H1 (cell line): ENCODE measurements around the gene GRP. TPM values are rescaled to one million over a fixed set of nuclear protein-coding genes. Genes with fewer than 3 reads are reported as not detected.

Experiments used
- CTCF ChIA-PET: fragments of 300-600 bp; sonication (Branson Sonifier 250); formaldehyde crosslinking; loops from one replicate; lab custom pipeline; 2021; ENCODE audit not compliant: partially characterized antibody; lab: Charles Lee
- POLR2A ChIA-PET: fragments of 300-600 bp; sonication (Branson Sonifier 250); formaldehyde crosslinking; loops from one replicate; lab custom pipeline; 2021; ENCODE audit warnings: inconsistent platforms; ENCODE audit not compliant: partially characterized antibody; lab: Charles Lee
- DNase-seq, 2 experiments: peaks; one replicate each; pipeline versions ENCODE4 v3.0.0 to v3.0.0-alpha.2; 2010 to 2022; ENCODE audit warnings: low spot score in 2 of 2, low read depth in 1 of 2, mixed read lengths in 1 of 2
- FAIRE-seq: peaks from 2 replicates; lab custom pipeline; 2011; peaks lifted over from hg19 to GRCh38; lab: Jason Lieb, UNC
- H2AFZ ChIP-seq: 2 replicates; pipeline ENCODE4 v1.8.1; 2012; ENCODE audit warnings: low read length, inconsistent platforms
- H2AK5ac ChIP-seq: 2 replicates; pipeline ENCODE4 v1.6.1; 2013; ENCODE audit warnings: low read depth, low read length
- H2BK120ac ChIP-seq: replicated peaks from 2 replicates; pipeline ENCODE3; 2013; ENCODE audit warnings: low read depth, low read length, inconsistent platforms
- H2BK12ac ChIP-seq: 2 replicates; pipeline ENCODE4 v1.6.1; 2013; ENCODE audit warnings: low read depth, low read length
- H2BK15ac ChIP-seq: 2 replicates; pipeline ENCODE4 v1.6.1; 2013; ENCODE audit warnings: low read length
- H2BK20ac ChIP-seq: 2 replicates; pipeline ENCODE4 v1.6.1; 2013; ENCODE audit warnings: low read length
- H2BK5ac ChIP-seq: 2 replicates; pipeline ENCODE4 v1.6.1; 2013; ENCODE audit warnings: low read depth, low read length
- H3K14ac ChIP-seq: 2 replicates; pipeline ENCODE4 v1.6.1; 2013; ENCODE audit warnings: inconsistent platforms; ENCODE audit not compliant: insufficient read length
- H3K18ac ChIP-seq: 2 replicates; pipeline ENCODE4 v1.6.1; 2013; ENCODE audit warnings: low read length; ENCODE audit errors: extremely low read depth
- H3K23ac ChIP-seq: 2 replicates; pipeline ENCODE4 v1.6.1; 2013; ENCODE audit warnings: inconsistent platforms; ENCODE audit not compliant: insufficient read length
- H3K23me2 ChIP-seq: 2 replicates; pipeline ENCODE4 v1.6.1; 2013; ENCODE audit warnings: low read depth, low read length
- H3K27ac ChIP-seq: 2 replicates; pipeline ENCODE4 v1.6.1; 2011; ENCODE audit warnings: low read depth, low read length, inconsistent platforms
- H3K27me3 ChIP-seq, 4 experiments: replicated peaks in 1 of 4; 1 replicate in 1 of 4; 2 replicates in 3 of 4; pipeline versions ENCODE4 v1.6.1 to v1.8.1; 2011 to 2013; ENCODE audit warnings: low read length in 3 of 4, mild to moderate bottlenecking in 3 of 4, inconsistent platforms in 2 of 4, mixed read lengths in 2 of 4, moderate library complexity in 1 of 4; ENCODE audit not compliant: control insufficient read depth in 3 of 4, insufficient read depth in 3 of 4; ENCODE audit errors: extremely low read depth in 1 of 4
- H3K36me3 ChIP-seq, 4 experiments: 2 replicates each; pipeline versions ENCODE4 v1.6.1 to v1.8.1; 2011 to 2013; ENCODE audit warnings: mild to moderate bottlenecking in 4 of 4, low read length in 3 of 4, moderate library complexity in 2 of 4, control low read depth in 1 of 4, inconsistent platforms in 1 of 4; ENCODE audit not compliant: insufficient read depth in 4 of 4, control insufficient read depth in 2 of 4
- H3K4ac ChIP-seq: replicated peaks from 2 replicates; pipeline ENCODE3; 2013; ENCODE audit warnings: low read length, low read depth, mixed read lengths, inconsistent platforms; ENCODE audit not compliant: insufficient read length
- H3K4me1 ChIP-seq, 4 experiments: replicated peaks in 1 of 4; 1 replicate in 1 of 4; 2 replicates in 3 of 4; pipeline versions ENCODE4 v1.6.1 to v1.8.1; 2011 to 2013; ENCODE audit warnings: low read length in 3 of 4, inconsistent platforms in 2 of 4, mixed read lengths in 1 of 4; ENCODE audit not compliant: insufficient read depth in 4 of 4, control insufficient read depth in 3 of 4
- H3K4me2 ChIP-seq, 2 experiments: 2 replicates each; pipeline versions ENCODE4 v1.6.1 to v1.8.1; 2011 to 2013; ENCODE audit warnings: low read depth in 2 of 2, low read length in 2 of 2, control low read depth in 1 of 2, inconsistent platforms in 1 of 2, mild to moderate bottlenecking in 1 of 2; ENCODE audit not compliant: insufficient read depth in 1 of 2
- H3K4me3 ChIP-seq, 4 experiments: fragments of 200-600, 300-600 bp in 1 of 4; sonication (generic), shearing (Covaris generic), sonication (Bioruptor Twin) in 1 of 4; 2 replicates each; pipeline versions ENCODE4 v1.5.1 to v1.8.1; 2011 to 2016; ENCODE audit warnings: low read length in 4 of 4, low read depth in 3 of 4, control low read depth in 2 of 4, inconsistent platforms in 2 of 4, mild to moderate bottlenecking in 2 of 4, mixed read lengths in 1 of 4, moderate library complexity in 1 of 4; ENCODE audit not compliant: insufficient read depth in 2 of 4; ENCODE audit errors: extremely low read depth in 1 of 4
- H3K56ac ChIP-seq: replicated peaks from 2 replicates; pipeline ENCODE3; 2013; ENCODE audit warnings: low read depth, mild to moderate bottlenecking, mixed read lengths, low read length, inconsistent platforms; ENCODE audit not compliant: insufficient read length
- H3K79me1 ChIP-seq: 2 replicates; pipeline ENCODE4 v1.6.1; 2013; ENCODE audit warnings: low read depth, low read length, control low read depth
- H3K79me2 ChIP-seq, 2 experiments: 2 replicates each; pipeline versions ENCODE4 v1.6.1 to v1.8.1; 2012 to 2013; ENCODE audit warnings: low read length in 2 of 2, mild to moderate bottlenecking in 2 of 2, inconsistent platforms in 1 of 2; ENCODE audit not compliant: insufficient read depth in 2 of 2, control insufficient read depth in 1 of 2
- H3K9ac ChIP-seq, 4 experiments: replicated peaks in 1 of 4; 1 replicate in 1 of 4; 2 replicates in 3 of 4; pipeline versions ENCODE4 v1.6.1 to v1.8.1; 2011 to 2013; ENCODE audit warnings: low read depth in 3 of 4, low read length in 3 of 4, control low read depth in 2 of 4, mild to moderate bottlenecking in 2 of 4, moderate library complexity in 2 of 4, inconsistent platforms in 1 of 4; ENCODE audit errors: extremely low read depth in 1 of 4
- H3K9me3 ChIP-seq, 2 experiments: 2 replicates each; pipeline versions ENCODE4 v1.6.1 to v1.8.1; 2012 to 2013; ENCODE audit warnings: mild to moderate bottlenecking in 2 of 2, moderate library complexity in 2 of 2, control low read depth in 1 of 2, inconsistent platforms in 1 of 2, low read depth in 1 of 2, low read length in 1 of 2, mixed read lengths in 1 of 2; ENCODE audit not compliant: insufficient read depth in 2 of 2
- H4K20me1 ChIP-seq, 2 experiments: replicated peaks in 1 of 2; 2 replicates each; pipeline versions ENCODE3 to v1.8.1; 2011 to 2013; ENCODE audit warnings: inconsistent platforms in 2 of 2, low read length in 2 of 2, mild to moderate bottlenecking in 1 of 2; ENCODE audit not compliant: insufficient read depth in 2 of 2, control insufficient read depth in 1 of 2
- H4K5ac ChIP-seq: 2 replicates; pipeline ENCODE4 v1.6.1; 2013; ENCODE audit warnings: low read length, low read depth, mixed read lengths, inconsistent platforms; ENCODE audit not compliant: insufficient read length
- H4K8ac ChIP-seq: 2 replicates; pipeline ENCODE4 v1.8.0; 2013; ENCODE audit warnings: mild to moderate bottlenecking, moderate library complexity, low read length, inconsistent platforms; ENCODE audit not compliant: insufficient read depth; ENCODE audit errors: extremely low read depth
- H4K91ac ChIP-seq: replicated peaks from 2 replicates; pipeline ENCODE3; 2013; ENCODE audit warnings: low read length, mixed read lengths, inconsistent platforms; ENCODE audit not compliant: insufficient read length
- ASH2L ChIP-seq: fragments of 200-600, 300-600 bp; sonication (generic); IDR thresholded peaks from one replicate; pipeline ENCODE4 v1.7.1; 2017; ENCODE audit warnings: low read length
- JUN ChIP-seq: IDR thresholded peaks from 2 replicates; pipeline ENCODE4 v1.6.1; 2011; ENCODE audit warnings: low read depth, mild to moderate bottlenecking, improper control_type of control experiment, low read length
- KDM1A ChIP-seq: fragments of 200-600, 300-600 bp; sonication (generic); IDR thresholded peaks from 2 replicates; pipeline ENCODE4 v1.7.1; 2016; ENCODE audit warnings: mild to moderate bottlenecking, low read length, borderline replicate concordance
- NANOG ChIP-seq: IDR thresholded peaks from 2 replicates; pipeline ENCODE4 v1.6.1; 2011; ENCODE audit warnings: low read length, low read depth, mild to moderate bottlenecking, inconsistent platforms; ENCODE audit not compliant: insufficient read depth, poor library complexity, severe bottlenecking
- NRF1 ChIP-seq: IDR thresholded peaks from 2 replicates; pipeline ENCODE4 v1.6.1; 2011; ENCODE audit warnings: mild to moderate bottlenecking, low read depth, low read length, improper control_type of control experiment
- RFX5 ChIP-seq: IDR thresholded peaks from 2 replicates; pipeline ENCODE4 v1.6.1; 2011; ENCODE audit warnings: low read depth, low read length, improper control_type of control experiment, borderline replicate concordance
- RNF2 ChIP-seq: fragments of 200-900, 300-1000 bp; sonication (generic); IDR thresholded peaks from 2 replicates; pipeline ENCODE4 v1.7.1; 2016; ENCODE audit warnings: borderline replicate concordance, low read depth, mild to moderate bottlenecking, antibody characterized with exemption, low read length; ENCODE audit not compliant: poor library complexity, severe bottlenecking; ENCODE audit errors: missing control alignments
- SAP30 ChIP-seq: fragments of 300-600 bp; sonication (generic); IDR thresholded peaks from 2 replicates; pipeline ENCODE4 v1.7.1; 2012; ENCODE audit warnings: low read length, moderate library complexity, mild to moderate bottlenecking, inconsistent platforms; ENCODE audit not compliant: insufficient read depth, insufficient replicate concordance
- SIN3A ChIP-seq, 2 experiments: IDR thresholded peaks in 1 of 2; conservative IDR thresholded peaks in 1 of 2; 2 replicates each; pipeline ENCODE4 v1.6.1; 2011 to 2012; ENCODE audit warnings: low read length in 2 of 2, improper control_type of control experiment in 1 of 2, low read depth in 1 of 2, mild to moderate bottlenecking in 1 of 2
- SP4 ChIP-seq: IDR thresholded peaks from 2 replicates; pipeline ENCODE4 v1.6.1; 2012; ENCODE audit warnings: low read length, inconsistent platforms
- SUZ12 ChIP-seq: fragments of 200-600 bp; sonication (generic); IDR thresholded peaks from 2 replicates; pipeline ENCODE4 v1.6.1; 2012; ENCODE audit warnings: mild to moderate bottlenecking, inconsistent platforms, low read length, moderate library complexity, mixed read lengths
- TEAD4 ChIP-seq: IDR thresholded peaks from 2 replicates; pipeline ENCODE4 v1.6.1; 2012; ENCODE audit warnings: low read depth, low read length, inconsistent platforms, mixed read lengths
- WGBS, 2 experiments: shearing (Covaris generic) in 1 of 2; methylation state at CpG; one replicate each; pipeline versions ENCODE4 v1.1.6 to v1.1.7; 2013 to 2015; ENCODE audit warnings: low lambda C conversion rate in 2 of 2, mixed read lengths in 2 of 2, inconsistent platforms in 1 of 2, low coverage in 1 of 2, missing lambda C conversion rate in 1 of 2; ENCODE audit not compliant: insufficient replicate concordance in 2 of 2, insufficient coverage in 1 of 2, insufficient read length in 1 of 2; ENCODE audit errors: extremely low coverage in 1 of 2, missing lambda C conversion rate in 1 of 2; 5-methylcytosine and 5-hydroxymethylcytosine counted together
- polyA plus RNA-seq, 7 experiments: library from polyadenylated mRNA; depleted of rRNA in 3 of 7; stranded (reverse) in 5 of 7; unstranded in 2 of 7; fragments of >200 nt in 5 of 7; fragments of 200-250 nt in 2 of 7; gene quantifications; 1 replicate in 5 of 7; 2 replicates in 1 of 7; 4 replicates in 1 of 7; pipeline versions ENCODE4 v1.2.1 to v1.2.3, GENCODE V29; 2011 to 2013; ENCODE audit warnings: missing spikeins in 2 of 7, mixed read lengths in 2 of 7
- total RNA-seq: library from RNA; stranded (reverse); fragmentation: NEBNext Ultra II Directional; extraction: Animal tissue kit (Norgen Biotek cat#: 25700); gene quantifications from 2 replicates; pipeline ENCODE4 v1.2.1, GENCODE V29; 2021

Gene GRP
- total and polyA plus RNA-seq, 2 of the 8 experiments (the other 6 are each of a cell fraction or from before 2014, with no cell fraction given): not detected

DNA sequence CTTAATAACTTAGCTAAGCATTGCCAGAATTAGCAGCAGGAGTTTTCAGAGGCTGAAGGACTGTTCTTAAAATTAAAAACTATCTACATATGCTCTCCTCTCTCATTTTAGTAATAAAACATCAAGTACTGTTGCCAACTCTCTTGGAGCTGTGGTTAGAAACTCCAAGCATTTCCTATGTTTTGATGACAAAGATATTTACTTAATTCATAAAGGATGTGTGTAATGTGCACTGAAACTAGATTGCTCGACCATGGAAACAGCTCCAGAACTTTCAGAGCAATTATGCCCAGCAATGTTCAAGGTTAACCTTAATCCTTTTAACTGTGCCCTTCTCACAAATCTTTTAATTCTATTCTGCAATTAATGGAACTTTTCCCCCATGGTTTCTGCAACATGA lies 8.4 kb downstream of the GRP start:
- Histone ChIP-seq H3K27ac (no peak overlapping the region), H3K23ac (no peak overlapping the region)
- 75% methylated on average over 1 of the region's 1 CpG; no CpG with 5 or more reads in 1 of the 2 experiments for WGBS, 2 experiments

More for the DNA sequence above, 8.4 kb downstream of the GRP start:
- H3K4me1 ChIP-seq: no peaks in the 10 kb centered on the region
- POLR2A ChIA-PET: interaction anchor here (0.8 to 1.0 kb wide), 2 partner anchors 9 to 36 kb away, joined by 3 read pairs; partner anchors contain the start of gene GRP
- H2AFZ ChIP-seq: no peak overlapping the region
- no peak overlapping the region for H4K8ac ChIP-seq
- H2BK20ac ChIP-seq: no peak overlapping the region
- no peak overlapping the region for H3K4me3 ChIP-seq
- no peak for FAIRE-seq
- H4K91ac ChIP-seq: no peak overlapping the region
- H3K9ac ChIP-seq: no peak overlapping the region
- no peaks in the 10 kb centered on the region for H3K79me2 ChIP-seq
- no peak overlapping the region for H2BK5ac ChIP-seq
- H2BK12ac ChIP-seq: no peak overlapping the region
- no peaks in the 10 kb centered on the region for H3K23me2 ChIP-seq
- H3K56ac ChIP-seq: no peak overlapping the region
- no peak overlapping the region for H3K4ac ChIP-seq
- no peak for DNase-seq
- no peak overlapping the region for H3K18ac ChIP-seq
- H2BK120ac ChIP-seq: no peak overlapping the region
- H3K36me3 ChIP-seq: no peaks in the 10 kb centered on the region
- no peak overlapping the region for H3K4me2 ChIP-seq
- TF ChIP-seq NRF1 (no peak), SIN3A (conservative IDR thresholded peaks at IDR 0.05 in 1 of 2, IDR thresholded peaks at IDR 0.05 in 1 of 2; ENCODE audit: low read depth in 1 of 2, low read length in 2 of 2) (no peak), ASH2L (no peak), NANOG (no peak), SP4 (no peak), RFX5 (no peak), TEAD4 (no peak), SAP30 (no peak), KDM1A (no peak), RNF2 (no peak), JUN (no peak), SUZ12 (no peak)
- TF ChIP-seq, all 59 proteins: peak for 0
- no peak overlapping the region for H2BK15ac ChIP-seq
- H4K5ac ChIP-seq: no peak overlapping the region
- CTCF ChIA-PET: interaction anchor here (0.7 to 2.2 kb wide), 5 partner anchors 8 to 531 kb away, joined by 3 to 13 read pairs (median 4); partner anchors contain the start of genes GRP and RAX
- H3K14ac ChIP-seq: no peak overlapping the region
- no peaks in the 10 kb centered on the region for H4K20me1 ChIP-seq
- no peak overlapping the region for H2AK5ac ChIP-seq
- H3K27me3 ChIP-seq: peaks cover 3 to 7% (median 5%) of the 10 kb centered on the region in 4 experiments
- no peaks in the 10 kb centered on the region for H3K9me3 ChIP-seq
- H3K79me1 ChIP-seq: no peaks in the 10 kb centered on the region
